Measurements from ENCODE around the gene APLP2.
A peak's percentile ranks its signal among the peaks of the same experiment; 100 is the strongest.
"Not testable (repeated sequence)": the region's sequence is repeated elsewhere in the genome, so short reads cannot be mapped to it uniquely, and the experiment has no call there.

Gene APLP2

GRCh38 chr11:130069659-130070108, at the start of gene APLP2:
TSS of gene APLP2 (plus strand) at chr11:130069894. CDS start at chr11:130069978, 84 bp downstream.
- DNase-seq: peak; percentile 97 to 98

- no peak for DNase-seq
Measured at GRCh38 chr11:130020323-130020722, 49.4 kb upstream of the APLP2 start.

GRCh38 chr11:130021606-130022005, 48.1 kb upstream of the APLP2 start:
- DNase-seq: not testable (repeated sequence)

GRCh38 chr11:130022799-130023198, 46.9 kb upstream of the APLP2 start:
- no peak for DNase-seq

- no peak for DNase-seq
Measured at GRCh38 chr11:130023204-130023603, 46.5 kb upstream of the APLP2 start.

GRCh38 chr11:130024361-130024760, 45.3 kb upstream of the APLP2 start:
- DNase-seq: no peak

- no peak for DNase-seq
Measured at GRCh38 chr11:130025371-130025770, 44.3 kb upstream of the APLP2 start.

- no peak for DNase-seq
Measured at GRCh38 chr11:130029137-130029536, 40.6 kb upstream of the APLP2 start.

GRCh38 chr11:130031056-130031455, 38.6 kb upstream of the APLP2 start:
- no peak for DNase-seq

- DNase-seq: no peak
Measured at GRCh38 chr11:130031945-130032344, 37.7 kb upstream of the APLP2 start.

- no peak for DNase-seq
Measured at GRCh38 chr11:130032931-130033330, 36.8 kb upstream of the APLP2 start.

- no peak for DNase-seq
Measured at GRCh38 chr11:130034236-130034635, 35.5 kb upstream of the APLP2 start.

- DNase-seq: no peak
Measured at GRCh38 chr11:130037058-130037457, 32.6 kb upstream of the APLP2 start.

- no peak for DNase-seq
Measured at GRCh38 chr11:130037881-130038585, 31.7 kb upstream of the APLP2 start.

GRCh38 chr11:130040281-130040940, 29.3 kb upstream of the APLP2 start:
- no peak for DNase-seq

GRCh38 chr11:130042093-130042591, 27.6 kb upstream of the APLP2 start:
- DNase-seq: no peak

GRCh38 chr11:130043575-130043974, 26.1 kb upstream of the APLP2 start:
- no peak for DNase-seq

GRCh38 chr11:130047141-130047540, 22.6 kb upstream of the APLP2 start:
- DNase-seq: no peak

- no peak for DNase-seq
Measured at GRCh38 chr11:130049328-130049771, 20.3 kb upstream of the APLP2 start.

GRCh38 chr11:130050257-130050656, 19.4 kb upstream of the APLP2 start:
- DNase-seq: no peak

- DNase-seq: no peak
Measured at GRCh38 chr11:130051082-130051481, 18.6 kb upstream of the APLP2 start.

GRCh38 chr11:130052567-130052966, 17.1 kb upstream of the APLP2 start:
- DNase-seq: no peak

- no peak for DNase-seq
Measured at GRCh38 chr11:130054966-130055365, 14.7 kb upstream of the APLP2 start.

- no peak for DNase-seq
Measured at GRCh38 chr11:130055617-130056016, 14.1 kb upstream of the APLP2 start.

All from activated CD4-positive, alpha-beta T cell treated with anti-CD3 and anti-CD28 coated beads, Interleukin-2, amount 50 U/mL, for 48 hours (primary cell).